ENCODE data around the gene GXYLT2.
A peak's percentile ranks its signal among the peaks of the same experiment; 100 is the strongest.

The GXYLT2 gene

GRCh38 chr3:72887343-72887704 lies 522 bp upstream of the GXYLT2 start:
- under 1% methylated on average over 7 of the region's 7 CpGs for WGBS
- Histone ChIP-seq H3K23ac (ENCODE audit: low read length in 2 of 2) (no peak overlapping the region), H4K8ac (ENCODE audit: low read length) (no peak overlapping the region), H2BK15ac (ENCODE audit: low read depth, poor library complexity, severe bottlenecking) (no peak overlapping the region), H3K36me3 (ENCODE audit: control insufficient read depth in 1 of 2, insufficient read depth in 2 of 2, low read depth in 1 of 2, low read length in 2 of 2) (no peaks in the 10 kb centered on the region), H4K91ac (ENCODE audit: low read length) (no peak overlapping the region), H3K27me3 (ENCODE audit: control insufficient read depth in 1 of 2, insufficient read depth in 1 of 2, low read length in 2 of 2) (no peaks in the 10 kb centered on the region), H3K9ac (ENCODE audit: low read length) (peak overlapping the region; percentile 82), H3K14ac (ENCODE audit: low read length in 2 of 2) (no peak overlapping the region), H3K27ac (ENCODE audit: low read length, poor library complexity, severe bottlenecking) (no peak overlapping the region), H2AK5ac (ENCODE audit: low read length, severe bottlenecking) (no peak overlapping the region), H3K4me1 (ENCODE audit: control insufficient read depth, insufficient read depth, low read depth, low read length) (peaks cover 10% of the 10 kb centered on the region), H2BK5ac (ENCODE audit: low read depth, low read length, poor library complexity, severe bottlenecking) (no peak overlapping the region), H2BK12ac (ENCODE audit: low read length in 2 of 2) (peak overlapping the region in 1 of 2 experiments; percentile 24), H3K9me3 (ENCODE audit: control insufficient read depth, low read length) (no peaks in the 10 kb centered on the region), H2BK120ac (ENCODE audit: low read depth, low read length) (no peak overlapping the region), H3K79me1 (replicated peaks; ENCODE audit: low read length, poor library complexity, severe bottlenecking) (no peaks in the 10 kb centered on the region), H2AFZ (ENCODE audit: low read depth, low read length) (peak overlapping the region; percentile 64), H3K18ac (ENCODE audit: low read depth in 1 of 2, low read length in 2 of 2) (peak overlapping the region in 1 of 2 experiments; percentile 9), H3K4ac (ENCODE audit: low read depth in 1 of 2, low read length in 2 of 2) (peak overlapping the region in 1 of 2 experiments; percentile 28), H3K4me3 (ENCODE audit: insufficient read depth in 1 of 2, low read depth in 1 of 2, low read length in 2 of 2) (peak overlapping the region in 1 of 2 experiments; percentile 84), H3K4me2 (ENCODE audit: low read length, poor library complexity, severe bottlenecking) (peak overlapping the region; percentile 92)
- DNase-seq: no peak

DNA sequence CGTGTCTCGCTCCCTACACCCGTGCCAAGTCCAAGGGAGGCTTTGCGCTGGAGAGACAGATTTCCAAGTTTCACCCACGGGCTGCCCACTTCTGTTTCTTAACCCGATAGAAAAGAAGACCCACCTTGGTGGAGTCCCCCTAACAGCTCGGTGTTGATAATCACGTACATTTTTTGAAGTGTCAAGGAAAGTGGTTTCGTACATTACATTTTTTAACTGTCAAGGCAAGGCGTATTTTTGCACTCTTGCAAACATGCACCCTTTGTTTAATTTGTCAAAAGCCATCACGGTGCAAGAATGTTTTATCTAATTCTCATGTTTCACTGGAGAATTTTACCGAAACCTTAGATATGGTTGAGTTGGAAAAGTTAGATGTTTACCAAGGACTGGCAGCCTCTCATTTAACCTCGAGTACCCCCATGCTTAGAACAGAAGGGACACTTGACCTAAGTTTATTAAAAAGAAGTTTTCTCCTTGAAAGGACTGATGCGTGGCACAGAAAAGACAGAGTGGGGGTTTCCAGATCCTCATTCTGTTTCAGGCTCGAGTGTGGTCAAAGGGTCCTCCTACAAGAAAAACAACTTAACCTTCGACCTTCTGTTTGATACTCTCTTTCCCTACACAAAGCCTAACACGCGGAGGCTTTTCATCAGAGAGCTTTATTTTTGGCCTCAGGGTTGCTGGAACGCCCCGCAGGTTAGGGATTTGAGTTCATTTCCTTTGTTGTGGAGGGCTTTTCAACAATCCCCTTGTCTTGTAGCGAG lies 882 bp downstream of the GXYLT2 start:
- H3K14ac ChIP-seq (ENCODE audit: low read length in 2 of 2): no peak overlapping the region
- H2BK12ac ChIP-seq (ENCODE audit: low read length in 2 of 2): no peak overlapping the region
- no peak overlapping the region for H3K4ac ChIP-seq (ENCODE audit: low read depth in 1 of 2, low read length in 2 of 2)
- 5% methylated on average over 16 of the region's 21 CpGs for WGBS
- no peak overlapping the region for H3K23ac ChIP-seq (ENCODE audit: low read length in 2 of 2)
- no peaks in the 10 kb centered on the region for H3K36me3 ChIP-seq (ENCODE audit: control insufficient read depth in 1 of 2, insufficient read depth in 2 of 2, low read depth in 1 of 2, low read length in 2 of 2)
- H2BK120ac ChIP-seq (ENCODE audit: low read depth, low read length): peak overlapping the region; percentile 22
- peak overlapping the region; percentile 20 for H2BK15ac ChIP-seq (ENCODE audit: low read depth, poor library complexity, severe bottlenecking)
- peak overlapping the region; percentile 74 to 82 for H3K18ac ChIP-seq (ENCODE audit: low read depth in 1 of 2, low read length in 2 of 2)
- H2AK5ac ChIP-seq (ENCODE audit: low read length, severe bottlenecking): no peak overlapping the region
- no peaks in the 10 kb centered on the region for H3K9me3 ChIP-seq (ENCODE audit: control insufficient read depth, low read length)
- H3K4me3 ChIP-seq (ENCODE audit: insufficient read depth in 1 of 2, low read depth in 1 of 2, low read length in 2 of 2): peak overlapping the region; percentile 64 to 80
- H2BK5ac ChIP-seq (ENCODE audit: low read depth, low read length, poor library complexity, severe bottlenecking): no peak overlapping the region
- peak overlapping the region; percentile 38 for H3K27ac ChIP-seq (ENCODE audit: low read length, poor library complexity, severe bottlenecking)
- peak; percentile 58 for DNase-seq
- no peaks in the 10 kb centered on the region for H3K27me3 ChIP-seq (ENCODE audit: control insufficient read depth in 1 of 2, insufficient read depth in 1 of 2, low read length in 2 of 2)
- H3K9ac ChIP-seq (ENCODE audit: low read length): peak overlapping the region; percentile 83
- peak overlapping the region; percentile 87 for H3K4me2 ChIP-seq (ENCODE audit: low read length, poor library complexity, severe bottlenecking)
- peaks cover 4% of the 10 kb centered on the region for H3K79me1 ChIP-seq (replicated peaks; ENCODE audit: low read length, poor library complexity, severe bottlenecking)
- H3K4me1 ChIP-seq (ENCODE audit: control insufficient read depth, insufficient read depth, low read depth, low read length): peaks cover 10% of the 10 kb centered on the region
- no peak overlapping the region for H4K91ac ChIP-seq (ENCODE audit: low read length)
- H2AFZ ChIP-seq (ENCODE audit: low read depth, low read length): no peak overlapping the region
- no peak overlapping the region for H4K8ac ChIP-seq (ENCODE audit: low read length)

GRCh38 chr3:72889310-72890165 lies 1.7 kb downstream of the GXYLT2 start:
- H3K23ac ChIP-seq (ENCODE audit: low read length in 2 of 2): peak overlapping the region in 1 of 2 experiments; percentile 14
- no peaks in the 10 kb centered on the region for H3K27me3 ChIP-seq (ENCODE audit: control insufficient read depth in 1 of 2, insufficient read depth in 1 of 2, low read length in 2 of 2)
- H3K4ac ChIP-seq (ENCODE audit: low read depth in 1 of 2, low read length in 2 of 2): no peak overlapping the region
- H2BK5ac ChIP-seq (ENCODE audit: low read depth, low read length, poor library complexity, severe bottlenecking): no peak overlapping the region
- H3K9ac ChIP-seq (ENCODE audit: low read length): peak overlapping the region; percentile 83
- H3K79me1 ChIP-seq (replicated peaks; ENCODE audit: low read length, poor library complexity, severe bottlenecking): peaks cover 10% of the 10 kb centered on the region
- H2AFZ ChIP-seq (ENCODE audit: low read depth, low read length): no peak overlapping the region
- peak overlapping the region; percentile 75 to 87 for H2BK12ac ChIP-seq (ENCODE audit: low read length in 2 of 2)
- H4K8ac ChIP-seq (ENCODE audit: low read length): peak overlapping the region; percentile 35
- peak overlapping the region; percentile 19 to 83 for H3K18ac ChIP-seq (ENCODE audit: low read depth in 1 of 2, low read length in 2 of 2)
- H3K36me3 ChIP-seq (ENCODE audit: control insufficient read depth in 1 of 2, insufficient read depth in 2 of 2, low read depth in 1 of 2, low read length in 2 of 2): no peaks in the 10 kb centered on the region
- WGBS: 76% methylated on average over 11 of the region's 13 CpGs
- no peak overlapping the region for H2BK15ac ChIP-seq (ENCODE audit: low read depth, poor library complexity, severe bottlenecking)
- H4K91ac ChIP-seq (ENCODE audit: low read length): peak overlapping the region; percentile 80
- peak overlapping the region; percentile 79 for H3K4me2 ChIP-seq (ENCODE audit: low read length, poor library complexity, severe bottlenecking)
- H3K4me1 ChIP-seq (ENCODE audit: control insufficient read depth, insufficient read depth, low read depth, low read length): peaks cover 10% of the 10 kb centered on the region
- peak overlapping the region in 1 of 2 experiments; percentile 80 for H3K4me3 ChIP-seq (ENCODE audit: insufficient read depth in 1 of 2, low read depth in 1 of 2, low read length in 2 of 2)
- DNase-seq: peak; percentile 22
- H3K27ac ChIP-seq (ENCODE audit: low read length, poor library complexity, severe bottlenecking): no peak overlapping the region
- no peak overlapping the region for H2BK120ac ChIP-seq (ENCODE audit: low read depth, low read length)
- H3K14ac ChIP-seq (ENCODE audit: low read length in 2 of 2): no peak overlapping the region
- H3K9me3 ChIP-seq (ENCODE audit: control insufficient read depth, low read length): no peaks in the 10 kb centered on the region
- peak overlapping the region; percentile 87 for H2AK5ac ChIP-seq (ENCODE audit: low read length, severe bottlenecking)
